ENCODE data around the gene SPAG16. TPM values are rescaled to one million over a fixed set of nuclear protein-coding genes. Genes with fewer than 3 reads are reported as not detected.

Gene SPAG16
- total RNA-seq, 1 experiment from 2014 or later, result 0.30 TPM

- no peak for TF ChIP-seq ZBTB33 (IDR thresholded peaks at IDR 0.05; ENCODE audit: extremely low read depth, insufficient replicate concordance, low read length)
- no peak for TF ChIP-seq FOSL1 (IDR thresholded peaks at IDR 0.05; ENCODE audit: low read depth)
- TF ChIP-seq ZNF274 (IDR thresholded peaks at IDR 0.05; ENCODE audit: low read depth, low read length), result no peak
- no peak for TF ChIP-seq JUND (IDR thresholded peaks at IDR 0.05)
- TF ChIP-seq TCF7L2 (IDR thresholded peaks at IDR 0.05; ENCODE audit: borderline replicate concordance, extremely low read depth, insufficient read depth, insufficient read length), result no peak
- TF ChIP-seq YY1 (IDR thresholded peaks at IDR 0.05; ENCODE audit: extremely low read depth, insufficient replicate concordance, low read depth, low read length), result no peak
- no peak for TF ChIP-seq ZFX (IDR thresholded peaks at IDR 0.05)
- TF ChIP-seq POLR2AphosphoS5 (IDR thresholded peaks at IDR 0.05; ENCODE audit: low read depth, low read length), result no peak
- TF ChIP-seq EZH2phosphoT487 (IDR thresholded peaks at IDR 0.05; ENCODE audit: borderline replicate concordance), result no peak
- TF ChIP-seq EZH2 (IDR thresholded peaks at IDR 0.05), result no peak
- no peak for TF ChIP-seq SP1 (IDR thresholded peaks at IDR 0.05; ENCODE audit: low read depth)
- TF ChIP-seq, protein P1, sequence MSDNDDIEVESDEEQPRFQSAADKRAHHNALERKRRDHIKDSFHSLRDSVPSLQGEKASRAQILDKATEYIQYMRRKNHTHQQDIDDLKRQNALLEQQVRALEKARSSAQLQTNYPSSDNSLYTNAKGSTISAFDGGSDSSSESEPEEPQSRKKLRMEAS (IDR thresholded peaks at IDR 0.05), result no peak
- no peak for TF ChIP-seq CBX3 (IDR thresholded peaks at IDR 0.05; ENCODE audit: low read depth)
- TF ChIP-seq POLR2A (IDR thresholded peaks at IDR 0.05; ENCODE audit: borderline replicate concordance, extremely low read depth, insufficient read depth, insufficient read length), result no peak
- no peak for TF ChIP-seq SIN3A (IDR thresholded peaks at IDR 0.05; ENCODE audit: low read depth)
Measured at GRCh38 chr2:214395040-214395439, 1110.8 kb downstream of the SPAG16 start (continued).

GRCh38 chr2:214401580-214401979 lies 1117.3 kb downstream of the SPAG16 start:
- CTCF ChIA-PET, result no interaction called here
- H3K4me3 ChIP-seq (replicated peaks in 1 of 2; ENCODE audit: low read depth in 1 of 2, low read length in 2 of 2), result no peak overlapping the region
- no peaks in the 10 kb centered on the region for H3K27me3 ChIP-seq (ENCODE audit: insufficient read depth, low read length)
- H4K20me1 ChIP-seq (ENCODE audit: insufficient read depth), result peaks cover 3% of the 10 kb centered on the region
- POLR2A ChIA-PET, result no interaction called here
- no peaks in the 10 kb centered on the region for H3K9me3 ChIP-seq (ENCODE audit: control insufficient read depth in 1 of 2, insufficient read depth in 1 of 2, low read depth in 1 of 2, low read length in 2 of 2)
- intact Hi-C loops (cut with micrococcal nuclease), result no loop called here
- H3K79me2 ChIP-seq (ENCODE audit: insufficient read depth, low read length), result no peaks in the 10 kb centered on the region
- BruUV-seq (replicated peaks), result no TSS peak
- ATAC-seq, result no peak
- H2AFZ ChIP-seq (ENCODE audit: low read depth, low read length, poor library complexity, severe bottlenecking), result no peak overlapping the region
- RAD21 ChIA-PET (ENCODE audit: low non-redundant PET in 1 of 2, low total read pairs in 2 of 2, uncharacterized antibody in 2 of 2, unreplicated experiment in 2 of 2), result no interaction called here
- no peak overlapping the region for H3K4me2 ChIP-seq (ENCODE audit: low read length)
- no peaks in the 10 kb centered on the region for H3K4me1 ChIP-seq (ENCODE audit: control insufficient read depth in 1 of 2, insufficient read depth in 2 of 2, low read length in 2 of 2)
- H3K9me2 ChIP-seq (ENCODE audit: insufficient read depth), result no peaks in the 10 kb centered on the region
- DNase-seq (ENCODE audit: low read depth, low spot score), result no peak
- no peak overlapping the region for H3K27ac ChIP-seq (ENCODE audit: low read depth, low read length)
- no peaks in the 10 kb centered on the region for H3K36me3 ChIP-seq (ENCODE audit: control insufficient read depth in 1 of 2, insufficient read depth in 2 of 2, low read length in 2 of 2)
- H3K9ac ChIP-seq (ENCODE audit: low read length), result no peak overlapping the region
- TF ChIP-seq RAD21 (IDR thresholded peaks at IDR 0.05; ENCODE audit: low read depth) (no peak), ELF1 (IDR thresholded peaks at IDR 0.05; ENCODE audit: borderline replicate concordance, low read depth) (no peak), TCF7L2 (IDR thresholded peaks at IDR 0.05; ENCODE audit: borderline replicate concordance, extremely low read depth, insufficient read depth, insufficient read length) (no peak), ZBTB33 (IDR thresholded peaks at IDR 0.05; ENCODE audit: extremely low read depth, insufficient replicate concordance, low read length) (no peak)
- TF ChIP-seq, protein P1 (IDR thresholded peaks at IDR 0.05), result no peak
- TF ChIP-seq, protein P2, sequence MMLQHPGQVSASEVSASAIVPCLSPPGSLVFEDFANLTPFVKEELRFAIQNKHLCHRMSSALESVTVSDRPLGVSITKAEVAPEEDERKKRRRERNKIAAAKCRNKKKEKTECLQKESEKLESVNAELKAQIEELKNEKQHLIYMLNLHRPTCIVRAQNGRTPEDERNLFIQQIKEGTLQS (IDR thresholded peaks at IDR 0.05), result no peak
- TF ChIP-seq, protein P3, sequence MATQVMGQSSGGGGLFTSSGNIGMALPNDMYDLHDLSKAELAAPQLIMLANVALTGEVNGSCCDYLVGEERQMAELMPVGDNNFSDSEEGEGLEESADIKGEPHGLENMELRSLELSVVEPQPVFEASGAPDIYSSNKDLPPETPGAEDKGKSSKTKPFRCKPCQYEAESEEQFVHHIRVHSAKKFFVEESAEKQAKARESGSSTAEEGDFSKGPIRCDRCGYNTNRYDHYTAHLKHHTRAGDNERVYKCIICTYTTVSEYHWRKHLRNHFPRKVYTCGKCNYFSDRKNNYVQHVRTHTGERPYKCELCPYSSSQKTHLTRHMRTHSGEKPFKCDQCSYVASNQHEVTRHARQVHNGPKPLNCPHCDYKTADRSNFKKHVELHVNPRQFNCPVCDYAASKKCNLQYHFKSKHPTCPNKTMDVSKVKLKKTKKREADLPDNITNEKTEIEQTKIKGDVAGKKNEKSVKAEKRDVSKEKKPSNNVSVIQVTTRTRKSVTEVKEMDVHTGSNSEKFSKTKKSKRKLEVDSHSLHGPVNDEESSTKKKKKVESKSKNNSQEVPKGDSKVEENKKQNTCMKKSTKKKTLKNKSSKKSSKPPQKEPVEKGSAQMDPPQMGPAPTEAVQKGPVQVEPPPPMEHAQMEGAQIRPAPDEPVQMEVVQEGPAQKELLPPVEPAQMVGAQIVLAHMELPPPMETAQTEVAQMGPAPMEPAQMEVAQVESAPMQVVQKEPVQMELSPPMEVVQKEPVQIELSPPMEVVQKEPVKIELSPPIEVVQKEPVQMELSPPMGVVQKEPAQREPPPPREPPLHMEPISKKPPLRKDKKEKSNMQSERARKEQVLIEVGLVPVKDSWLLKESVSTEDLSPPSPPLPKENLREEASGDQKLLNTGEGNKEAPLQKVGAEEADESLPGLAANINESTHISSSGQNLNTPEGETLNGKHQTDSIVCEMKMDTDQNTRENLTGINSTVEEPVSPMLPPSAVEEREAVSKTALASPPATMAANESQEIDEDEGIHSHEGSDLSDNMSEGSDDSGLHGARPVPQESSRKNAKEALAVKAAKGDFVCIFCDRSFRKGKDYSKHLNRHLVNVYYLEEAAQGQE (IDR thresholded peaks at IDR 0.05; ENCODE audit: low read depth), result no peak
